Measurements from ENCODE around the gene RPL6.
A peak's percentile ranks its signal among the peaks of the same experiment; 100 is the strongest.
"Not testable (repeated sequence)": the region's sequence is repeated elsewhere in the genome, so short reads cannot be mapped to it uniquely, and the experiment has no call there.

The RPL6 gene

GRCh38 chr12:112409064-112409905, at the start of gene RPL6:
Gene RPL6 (minus strand): TSS chr12:112409605. CDS start chr12:112408656, 949 bp downstream.
- DNase-seq, result peak; percentile 91

DNA sequence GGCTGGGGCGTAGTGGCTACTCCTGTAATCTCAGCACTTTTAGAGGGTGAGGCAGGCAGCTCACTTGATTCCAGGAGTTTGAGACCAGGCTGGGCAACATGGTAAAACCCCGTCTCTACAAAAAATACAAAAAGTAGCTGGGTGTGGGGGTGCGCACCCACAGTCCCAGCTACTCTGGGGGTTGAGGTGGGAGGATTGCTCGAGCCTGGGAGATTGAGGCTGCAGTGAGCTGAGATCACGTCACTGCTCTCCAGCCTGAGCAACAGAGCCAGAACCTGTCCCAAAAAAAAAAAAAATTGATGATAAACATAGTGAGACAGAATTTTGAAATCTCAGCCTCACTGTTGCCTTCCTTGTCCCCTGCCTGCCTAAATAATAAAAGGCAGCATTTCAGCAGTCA, 49.3 kb upstream of the RPL6 start:
- DNase-seq, result no peak

DNA sequence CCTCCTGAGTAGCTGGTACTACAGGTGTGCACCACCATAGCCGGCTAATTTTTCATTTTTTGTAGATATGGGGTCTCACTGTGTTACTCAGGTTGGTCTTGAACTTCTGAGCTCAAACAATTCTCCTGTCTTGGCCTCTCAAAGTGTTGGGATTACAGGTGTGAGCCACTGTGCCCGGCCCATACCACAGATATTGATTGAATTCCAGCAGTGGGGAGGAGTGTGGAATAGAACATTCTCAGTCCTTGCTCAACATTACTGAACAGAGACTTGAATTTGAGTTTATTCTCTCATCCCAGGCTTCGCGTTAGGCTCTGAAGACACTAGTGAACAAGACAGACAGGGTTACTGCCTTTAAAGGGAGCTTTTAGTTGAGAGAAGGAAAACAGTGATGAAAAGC, 48.9 kb upstream of the RPL6 start:
- no peak for DNase-seq

DNA sequence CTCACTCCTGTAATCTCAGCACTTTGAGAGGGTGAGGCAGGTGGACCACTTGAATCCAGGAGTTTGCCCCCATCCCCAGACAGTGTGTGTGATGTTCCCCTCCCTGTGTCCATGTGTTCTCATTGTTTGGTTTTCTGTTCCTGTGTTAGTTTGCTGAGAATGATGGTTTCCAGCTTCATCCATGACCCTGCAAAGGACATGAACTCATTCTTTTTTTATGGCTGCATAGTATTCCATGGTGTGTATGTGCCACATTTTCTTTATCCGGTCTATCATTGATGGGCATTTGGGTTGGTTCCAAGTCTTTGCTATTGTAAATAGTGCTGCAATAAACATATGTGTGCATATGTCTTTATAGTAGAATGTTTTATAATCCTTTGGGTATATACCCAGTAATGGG, 47.7 kb upstream of the RPL6 start:
- not testable (repeated sequence) for DNase-seq

- DNase-seq, result no peak
These were observed 46.6 kb upstream of the RPL6 start for GRCh38 chr12:112456029-112456428.

DNA sequence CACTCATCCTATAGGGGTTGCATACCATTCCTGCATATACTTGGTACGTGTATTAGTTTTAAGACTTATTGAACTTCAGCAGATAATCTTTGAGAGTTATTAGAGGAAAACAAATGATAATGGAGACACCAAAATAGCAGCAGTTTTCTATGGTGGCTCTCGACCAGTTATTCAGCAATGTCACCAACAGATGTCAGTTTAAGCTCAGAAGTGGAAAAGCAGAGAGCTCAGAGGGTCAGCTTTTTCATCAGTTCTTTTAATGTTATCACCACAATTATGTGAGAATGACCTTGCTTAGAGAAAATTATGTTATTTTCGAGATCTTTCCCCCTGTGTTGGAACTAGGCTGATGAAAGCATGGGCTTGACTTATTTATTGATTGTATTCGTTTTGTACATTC, 41.3 kb upstream of the RPL6 start:
- no peak for DNase-seq

DNA sequence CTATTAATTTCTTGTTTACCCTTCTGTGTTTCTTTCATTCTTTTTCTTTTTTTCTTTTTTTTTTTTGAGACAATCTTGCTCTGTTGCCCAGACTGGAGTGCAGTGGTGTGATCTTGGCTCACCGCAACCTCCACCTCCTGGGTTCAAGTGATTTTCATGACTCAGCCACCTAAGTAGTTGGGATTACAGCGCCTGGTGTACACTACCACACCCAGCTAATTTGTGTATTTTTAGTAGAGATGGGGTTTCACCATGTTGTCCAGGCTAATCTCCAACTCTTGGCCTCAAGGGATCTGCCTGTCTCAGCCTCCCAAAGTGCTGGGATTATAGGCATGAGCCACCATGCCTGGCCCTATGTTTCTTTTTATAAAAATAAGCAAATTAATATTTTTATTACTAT, 38.8 kb upstream of the RPL6 start:
- DNase-seq, result not testable (repeated sequence)

DNA sequence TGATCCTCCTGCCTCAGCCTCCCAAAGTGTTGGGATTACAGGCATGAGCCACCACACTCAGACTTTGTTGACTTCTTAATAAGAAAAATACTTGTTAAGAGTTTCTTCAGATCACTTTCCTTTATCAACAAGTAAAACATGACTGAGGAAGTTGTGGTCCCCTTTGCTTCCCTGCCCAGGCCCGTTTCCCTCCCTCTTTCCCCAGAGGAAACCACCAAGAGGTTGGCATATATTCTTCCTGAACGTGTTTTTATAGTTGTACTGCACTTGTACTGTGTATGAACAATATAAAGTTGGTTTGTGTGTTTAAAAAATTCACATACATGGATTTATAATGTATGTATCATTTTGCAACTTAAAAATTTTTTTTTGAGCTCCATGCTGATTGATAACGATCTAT, 37.7 kb upstream of the RPL6 start:
- DNase-seq, result no peak

GRCh38 chr12:112446008-112446725, 36.8 kb upstream of the RPL6 start:
- no peak for DNase-seq

DNA sequence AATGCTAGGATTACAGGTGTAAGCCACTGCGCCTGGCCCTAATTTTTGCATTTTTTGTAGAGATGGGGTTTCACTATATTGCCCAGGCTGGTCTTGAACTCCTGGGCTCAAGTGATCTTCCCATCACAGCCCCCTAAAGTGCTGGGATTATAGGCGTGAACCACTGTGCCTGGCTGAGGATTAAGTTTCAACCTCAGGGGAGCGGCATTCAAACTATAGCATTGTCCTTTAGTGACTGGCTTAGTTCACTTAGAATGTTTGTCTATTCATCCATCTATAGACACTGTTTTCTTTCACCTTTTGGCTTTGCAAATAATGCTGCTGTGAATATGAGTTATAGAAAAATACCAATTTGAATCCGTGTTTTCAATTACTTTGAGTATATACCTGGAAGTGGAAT, 34.5 kb upstream of the RPL6 start:
- no peak for DNase-seq

DNA sequence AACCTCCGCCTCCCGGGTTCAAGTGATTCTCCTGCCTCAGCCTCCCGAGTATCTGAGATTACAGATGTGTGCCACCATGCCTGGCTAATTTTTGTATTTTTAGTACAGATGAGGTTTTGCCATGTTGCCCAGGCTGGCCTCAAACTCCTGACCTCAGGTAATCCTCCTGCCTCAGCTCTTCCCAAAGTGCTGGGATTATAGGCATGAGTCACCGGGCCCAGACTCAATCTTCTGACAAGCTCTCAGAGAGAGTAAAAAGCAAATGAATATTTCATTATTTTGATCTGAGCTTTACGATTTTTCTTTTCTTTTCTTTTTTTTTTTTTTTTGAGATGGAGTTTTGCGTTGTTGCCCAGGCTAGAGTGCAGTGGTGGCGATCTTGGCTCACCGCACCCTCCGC, 31.2 kb upstream of the RPL6 start:
- not testable (repeated sequence) for DNase-seq

- DNase-seq, result no peak
These were observed 30.4 kb upstream of the RPL6 start for GRCh38 chr12:112439769-112440168.

- DNase-seq, result not testable (repeated sequence)
These were observed 29.2 kb upstream of the RPL6 start for GRCh38 chr12:112438645-112439044.

DNA sequence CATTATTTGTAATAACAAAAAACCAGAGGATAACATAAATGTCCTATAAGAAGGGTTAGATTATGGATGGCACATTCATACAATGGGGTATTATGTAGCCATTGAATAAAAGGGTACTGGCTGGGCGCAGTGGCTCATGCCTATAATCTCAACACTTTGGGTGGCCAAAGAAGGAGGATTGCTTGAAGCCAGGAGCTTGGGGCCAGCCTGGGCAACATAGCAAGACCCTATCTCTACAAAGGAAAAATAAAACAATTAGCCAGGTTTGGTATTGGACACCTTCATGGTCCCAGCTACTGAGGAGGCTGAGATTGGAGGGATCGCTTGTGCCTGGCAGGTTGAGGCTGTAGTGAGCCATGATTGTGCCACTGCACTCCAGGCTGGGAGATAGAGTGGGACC, 24.1 kb upstream of the RPL6 start:
- DNase-seq, result no peak

DNA sequence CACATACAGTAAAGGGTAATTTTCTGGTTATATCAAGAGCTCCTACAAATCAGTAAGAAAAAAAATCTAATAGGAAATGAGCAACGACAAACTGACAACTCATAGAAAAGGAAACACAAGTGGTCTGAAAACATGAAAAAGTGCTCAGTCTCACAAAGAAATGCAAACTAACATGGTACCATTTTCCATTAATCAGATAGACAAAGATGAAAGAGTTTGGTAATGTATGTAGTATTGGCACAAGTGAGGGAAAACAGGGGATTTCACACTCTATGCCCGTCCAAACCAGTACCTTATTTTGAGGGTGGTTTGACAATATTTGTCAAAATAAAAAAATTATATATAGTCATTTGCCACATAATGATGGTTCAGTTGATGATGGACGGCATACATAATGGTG, 22.6 kb upstream of the RPL6 start:
- no peak for DNase-seq

GRCh38 chr12:112430929-112431328, 21.5 kb upstream of the RPL6 start:
- DNase-seq, result no peak

- no peak for DNase-seq
These were observed 18.4 kb upstream of the RPL6 start for GRCh38 chr12:112427760-112428159.

- no peak for DNase-seq
These were observed 16.4 kb upstream of the RPL6 start for GRCh38 chr12:112425582-112426382.

- DNase-seq, result no peak
These were observed 14.7 kb upstream of the RPL6 start for GRCh38 chr12:112424126-112424525.

- DNase-seq, result no peak
These were observed 13.1 kb upstream of the RPL6 start for GRCh38 chr12:112422531-112422930.

- no peak for DNase-seq
These were observed 12.0 kb upstream of the RPL6 start for GRCh38 chr12:112421363-112421762.

DNA sequence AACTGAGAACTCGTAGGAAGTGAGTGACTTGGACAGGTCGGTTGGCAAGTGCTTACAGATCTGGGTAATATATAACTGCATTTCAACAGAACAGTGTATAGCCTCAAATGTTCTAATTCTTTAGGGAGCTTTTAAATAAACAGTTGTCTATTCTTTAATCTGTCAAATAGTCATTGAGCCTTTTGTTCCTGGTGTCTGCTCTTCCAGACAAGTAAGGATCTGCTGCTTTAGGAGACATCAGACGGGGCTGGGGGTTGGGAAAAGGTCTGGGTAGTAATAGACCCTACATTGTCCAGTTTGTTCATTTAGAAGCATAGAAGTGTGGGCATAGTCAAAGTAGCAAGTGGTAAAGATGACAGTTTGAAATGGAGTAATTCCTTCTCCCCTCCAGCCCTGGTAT, 11.3 kb upstream of the RPL6 start:
- DNase-seq, result no peak

GRCh38 chr12:112419297-112420133, 10.1 kb upstream of the RPL6 start:
- no peak for DNase-seq

All from NCI-H1105 (cell line).